ENCODE data around the gene TSC2. TPM values are rescaled to one million over a fixed set of nuclear protein-coding genes. Genes with fewer than 3 reads are reported as not detected.

Gene TSC2
- total and polyA plus RNA-seq, 2 donors (not counting 1 experiment from before 2014, with no cell fraction given) = 24.5 to 46.6 TPM

- no peak for DNase-seq (ENCODE audit: low read depth in 2 of 2)
- Histone ChIP-seq H3K36me3 (ENCODE audit: control insufficient read depth, insufficient read depth, low read length) (peaks cover 2% of the 10 kb centered on the region), H4K20me1 (ENCODE audit: control insufficient read depth, extremely low read depth, insufficient read depth, low read length) (no peaks in the 10 kb centered on the region), H3K27me3 (ENCODE audit: control insufficient read depth, insufficient read depth, low read length) (no peaks in the 10 kb centered on the region), H3K9ac (ENCODE audit: insufficient read depth, low read length) (no peak overlapping the region), H3K9me3 (ENCODE audit: control insufficient read depth, insufficient read depth, low read depth, low read length) (no peaks in the 10 kb centered on the region), H2AFZ (ENCODE audit: low read length) (no peak overlapping the region), H3K79me2 (ENCODE audit: control insufficient read depth, insufficient read depth, low read length) (peaks cover 9% of the 10 kb centered on the region), H3K4me3 (replicated peaks in 1 of 4; ENCODE audit: control extremely low read depth in 1 of 4, insufficient read depth in 1 of 4, low read depth in 3 of 4, low read length in 4 of 4) (no peak overlapping the region), H3K4me2 (ENCODE audit: extremely low read depth, insufficient read depth, low read length) (no peak overlapping the region), H3K27ac (ENCODE audit: insufficient read depth, low read length) (no peak overlapping the region), H3K4me1 (ENCODE audit: control insufficient read depth, extremely low read depth, insufficient read depth, low read length) (peaks cover 27% of the 10 kb centered on the region)
- TF ChIP-seq CTCF (conservative IDR thresholded peaks at IDR 0.05 in 1 of 2, IDR thresholded peaks at IDR 0.05 in 1 of 2; ENCODE audit: low read depth in 1 of 2, low read length in 2 of 2) (no peak), EZH2 (IDR thresholded peaks at IDR 0.05; ENCODE audit: low read length, missing control alignments) (no peak)
Measured at GRCh38 chr16:2029350-2029749, 18.4 kb upstream of the TSC2 start.

GRCh38 chr16:2030036-2030435, 17.7 kb upstream of the TSC2 start:
- no peak overlapping the region for H3K9ac ChIP-seq (ENCODE audit: insufficient read depth, low read length)
- H3K4me2 ChIP-seq (ENCODE audit: extremely low read depth, insufficient read depth, low read length) = no peak overlapping the region
- H3K79me2 ChIP-seq (ENCODE audit: control insufficient read depth, insufficient read depth, low read length) = peaks cover 14% of the 10 kb centered on the region
- H3K36me3 ChIP-seq (ENCODE audit: control insufficient read depth, insufficient read depth, low read length) = peaks cover 2% of the 10 kb centered on the region
- H3K27me3 ChIP-seq (ENCODE audit: control insufficient read depth, insufficient read depth, low read length) = no peaks in the 10 kb centered on the region
- H3K27ac ChIP-seq (ENCODE audit: insufficient read depth, low read length) = no peak overlapping the region
- H3K4me3 ChIP-seq (replicated peaks in 1 of 4; ENCODE audit: control extremely low read depth in 1 of 4, insufficient read depth in 1 of 4, low read depth in 3 of 4, low read length in 4 of 4) = no peak overlapping the region
- H4K20me1 ChIP-seq (ENCODE audit: control insufficient read depth, extremely low read depth, insufficient read depth, low read length) = no peaks in the 10 kb centered on the region
- H2AFZ ChIP-seq (ENCODE audit: low read length) = no peak overlapping the region
- no peak for TF ChIP-seq EZH2 (IDR thresholded peaks at IDR 0.05; ENCODE audit: low read length, missing control alignments)
- no peak for TF ChIP-seq CTCF (conservative IDR thresholded peaks at IDR 0.05 in 1 of 2, IDR thresholded peaks at IDR 0.05 in 1 of 2; ENCODE audit: low read depth in 1 of 2, low read length in 2 of 2)
- peaks cover 31% of the 10 kb centered on the region for H3K4me1 ChIP-seq (ENCODE audit: control insufficient read depth, extremely low read depth, insufficient read depth, low read length)
- no peak for DNase-seq (ENCODE audit: low read depth in 2 of 2)
- H3K9me3 ChIP-seq (ENCODE audit: control insufficient read depth, insufficient read depth, low read depth, low read length) = no peaks in the 10 kb centered on the region

GRCh38 chr16:2031081-2031577, 16.7 kb upstream of the TSC2 start:
- TF ChIP-seq CTCF (conservative IDR thresholded peaks at IDR 0.05 in 1 of 2, IDR thresholded peaks at IDR 0.05 in 1 of 2; ENCODE audit: low read depth in 1 of 2, low read length in 2 of 2) (no peak), EZH2 (IDR thresholded peaks at IDR 0.05; ENCODE audit: low read length, missing control alignments) (no peak)
- H3K9ac ChIP-seq (ENCODE audit: insufficient read depth, low read length) = no peak overlapping the region
- peaks cover 2% of the 10 kb centered on the region for H3K36me3 ChIP-seq (ENCODE audit: control insufficient read depth, insufficient read depth, low read length)
- H3K4me1 ChIP-seq (ENCODE audit: control insufficient read depth, extremely low read depth, insufficient read depth, low read length) = peaks cover 40% of the 10 kb centered on the region
- H3K27ac ChIP-seq (ENCODE audit: insufficient read depth, low read length) = no peak overlapping the region
- H3K79me2 ChIP-seq (ENCODE audit: control insufficient read depth, insufficient read depth, low read length) = peaks cover 14% of the 10 kb centered on the region
- H3K9me3 ChIP-seq (ENCODE audit: control insufficient read depth, insufficient read depth, low read depth, low read length) = no peaks in the 10 kb centered on the region
- no peak overlapping the region for H3K4me2 ChIP-seq (ENCODE audit: extremely low read depth, insufficient read depth, low read length)
- DNase-seq (ENCODE audit: low read depth in 2 of 2) = no peak
- no peak overlapping the region for H3K4me3 ChIP-seq (replicated peaks in 1 of 4; ENCODE audit: control extremely low read depth in 1 of 4, insufficient read depth in 1 of 4, low read depth in 3 of 4, low read length in 4 of 4)
- H2AFZ ChIP-seq (ENCODE audit: low read length) = no peak overlapping the region
- no peaks in the 10 kb centered on the region for H3K27me3 ChIP-seq (ENCODE audit: control insufficient read depth, insufficient read depth, low read length)
- no peaks in the 10 kb centered on the region for H4K20me1 ChIP-seq (ENCODE audit: control insufficient read depth, extremely low read depth, insufficient read depth, low read length)
